ENCODE measurements around the gene RABGAP1L. TPM values are rescaled to one million over a fixed set of nuclear protein-coding genes. Genes with fewer than 3 reads are reported as not detected.
A peak's percentile ranks its signal among the peaks of the same experiment; 100 is the strongest.

Gene RABGAP1L
- total RNA-seq, 2 donors from 2014 or later: 148 to 174 TPM

- no peaks in the 10 kb centered on the region for H3K9me3 ChIP-seq
- DNase-seq (ENCODE audit: low spot score): no peak
- no peaks in the 10 kb centered on the region for H3K36me3 ChIP-seq
- no peaks in the 10 kb centered on the region for H3K27me3 ChIP-seq
- no peak for TF ChIP-seq CTCF (IDR thresholded peaks at IDR 0.05)
- H3K27ac ChIP-seq: no peak overlapping the region
- H3K4me3 ChIP-seq: no peak overlapping the region
- H3K4me1 ChIP-seq: no peaks in the 10 kb centered on the region
Measured at GRCh38 chr1:174744886-174745285, 585.6 kb downstream of the RABGAP1L start.

- Histone ChIP-seq H3K27me3 (no peaks in the 10 kb centered on the region), H3K4me3 (no peak overlapping the region), H3K27ac (peak overlapping the region; percentile 3 to 15), H3K9me3 (no peaks in the 10 kb centered on the region), H3K36me3 (no peaks in the 10 kb centered on the region), H3K4me1 (no peaks in the 10 kb centered on the region)
- TF ChIP-seq CTCF (IDR thresholded peaks at IDR 0.05): no peak
- DNase-seq (ENCODE audit: low spot score): no peak
Measured at GRCh38 chr1:174746024-174746808, 586.9 kb downstream of the RABGAP1L start.

- Histone ChIP-seq H3K4me3 (no peak overlapping the region), H3K9me3 (no peaks in the 10 kb centered on the region), H3K27me3 (no peaks in the 10 kb centered on the region), H3K36me3 (no peaks in the 10 kb centered on the region), H3K27ac (no peak overlapping the region), H3K4me1 (no peaks in the 10 kb centered on the region)
- no peak for TF ChIP-seq CTCF (IDR thresholded peaks at IDR 0.05)
- no peak for DNase-seq (ENCODE audit: low spot score)
Measured at GRCh38 chr1:174747613-174748012, 588.3 kb downstream of the RABGAP1L start.

- no peaks in the 10 kb centered on the region for H3K4me1 ChIP-seq
- no peak for DNase-seq (ENCODE audit: low spot score)
- H3K27ac ChIP-seq: no peak overlapping the region
- TF ChIP-seq CTCF (IDR thresholded peaks at IDR 0.05): no peak
- no peak overlapping the region for H3K4me3 ChIP-seq
- H3K36me3 ChIP-seq: no peaks in the 10 kb centered on the region
- no peaks in the 10 kb centered on the region for H3K9me3 ChIP-seq
- no peaks in the 10 kb centered on the region for H3K27me3 ChIP-seq
Measured at GRCh38 chr1:174748586-174748985, 589.3 kb downstream of the RABGAP1L start.

GRCh38 chr1:174753131-174753530 lies 593.8 kb downstream of the RABGAP1L start:
- H3K27me3 ChIP-seq: no peaks in the 10 kb centered on the region
- no peaks in the 10 kb centered on the region for H3K4me1 ChIP-seq
- no peaks in the 10 kb centered on the region for H3K9me3 ChIP-seq
- no peak for DNase-seq (ENCODE audit: low spot score)
- H3K36me3 ChIP-seq: no peaks in the 10 kb centered on the region
- H3K27ac ChIP-seq: no peak overlapping the region
- no peak for TF ChIP-seq CTCF (IDR thresholded peaks at IDR 0.05)
- no peak overlapping the region for H3K4me3 ChIP-seq

GRCh38 chr1:174761335-174761734 lies 602.0 kb downstream of the RABGAP1L start:
- Histone ChIP-seq H3K4me1 (no peaks in the 10 kb centered on the region), H3K4me3 (no peak overlapping the region), H3K9me3 (no peaks in the 10 kb centered on the region), H3K27ac (no peak overlapping the region), H3K27me3 (no peaks in the 10 kb centered on the region), H3K36me3 (no peaks in the 10 kb centered on the region)
- no peak for DNase-seq (ENCODE audit: low spot score)
- TF ChIP-seq CTCF (IDR thresholded peaks at IDR 0.05): no peak
